ENCODE results near the gene SLC30A7.

Gene SLC30A7

DNA sequence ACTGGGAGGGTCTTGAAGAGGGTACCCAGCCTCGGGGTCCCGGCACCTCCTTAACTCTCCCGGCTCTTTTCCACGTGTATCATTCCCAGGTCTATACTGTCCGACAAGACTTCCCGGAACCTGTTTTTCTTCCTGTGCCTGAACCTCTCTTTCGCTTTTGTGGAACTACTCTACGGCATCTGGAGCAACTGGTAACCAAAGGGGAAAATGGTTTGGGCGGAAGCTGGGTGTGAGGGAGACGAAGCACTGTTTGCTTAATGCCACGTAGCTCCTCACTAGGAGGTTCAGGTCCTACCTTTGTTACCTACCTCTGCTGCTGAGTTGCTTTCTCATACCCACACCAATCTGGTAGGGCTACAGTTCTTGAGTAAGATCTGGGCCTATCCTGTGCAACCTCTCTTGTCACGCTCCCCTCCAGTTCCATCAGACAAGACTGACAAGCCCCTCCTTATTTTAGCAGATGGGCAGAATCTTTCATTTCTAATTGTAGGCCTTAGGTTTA lies 642 bp downstream of the SLC30A7 start:
- in situ Hi-C loops (cut with MboI; ENCODE audit: low pct_unique_long_range_greater_than_20kb, low sequenced_read_pairs, unreplicated experiment): loop anchor here (25.0 kb wide), 1 partner anchor 1084 kb away; no protein-coding TSS in a partner anchor

GRCh38 chr1:100902365-100902764 lies 6.5 kb downstream of the SLC30A7 start:
- DNase-seq (ENCODE audit: low spot score): no peak
- in situ Hi-C loops (cut with MboI; ENCODE audit: low pct_unique_long_range_greater_than_20kb, low sequenced_read_pairs, unreplicated experiment): loop anchor here (25.0 kb wide), 1 partner anchor 535 kb away; no protein-coding TSS in a partner anchor
- TF ChIP-seq CTCF (IDR thresholded peaks at IDR 0.05; ENCODE audit: extremely low read depth, insufficient read depth, missing control alignments): no peak

More for the DNA sequence above, 642 bp downstream of the SLC30A7 start:
- peak; percentile 70 for DNase-seq (ENCODE audit: low spot score)
- TF ChIP-seq CTCF (IDR thresholded peaks at IDR 0.05; ENCODE audit: extremely low read depth, insufficient read depth, missing control alignments): no peak

GRCh38 chr1:100903777-100904176 lies 7.9 kb downstream of the SLC30A7 start:
- no peak for DNase-seq (ENCODE audit: low spot score)
- in situ Hi-C loops (cut with MboI; ENCODE audit: low pct_unique_long_range_greater_than_20kb, low sequenced_read_pairs, unreplicated experiment): loop anchor here (25.0 kb wide), 1 partner anchor 534 kb away; no protein-coding TSS in a partner anchor
- no peak for TF ChIP-seq CTCF (IDR thresholded peaks at IDR 0.05; ENCODE audit: extremely low read depth, insufficient read depth, missing control alignments)

DNA sequence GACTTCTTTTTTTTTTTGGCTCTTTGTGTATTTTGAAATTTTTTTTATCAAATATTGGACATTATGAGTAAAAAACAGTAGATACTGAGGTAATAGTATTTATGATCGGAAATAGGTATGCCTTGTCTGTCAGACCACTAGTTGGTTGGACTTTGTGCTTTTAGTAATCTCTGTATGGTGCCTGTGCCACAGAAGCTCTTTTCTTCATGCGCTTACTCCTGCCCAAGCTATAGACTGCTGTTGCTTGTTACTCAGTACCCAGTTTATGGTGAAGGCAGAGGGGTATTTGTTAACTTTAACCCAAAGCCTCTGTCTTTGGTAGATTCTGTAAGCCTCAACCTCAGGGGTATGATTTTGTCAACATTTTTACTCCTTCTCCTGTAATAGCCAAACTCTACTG lies 8.6 kb downstream of the SLC30A7 start:
- in situ Hi-C loops (cut with MboI; ENCODE audit: low pct_unique_long_range_greater_than_20kb, low sequenced_read_pairs, unreplicated experiment): loop anchor here (25.0 kb wide), 1 partner anchor 533 kb away; no protein-coding TSS in a partner anchor
- no peak for TF ChIP-seq CTCF (IDR thresholded peaks at IDR 0.05; ENCODE audit: extremely low read depth, insufficient read depth, missing control alignments)
- no peak for DNase-seq (ENCODE audit: low spot score)

- no peak for TF ChIP-seq CTCF (IDR thresholded peaks at IDR 0.05; ENCODE audit: extremely low read depth, insufficient read depth, missing control alignments)
- in situ Hi-C loops (cut with MboI; ENCODE audit: low pct_unique_long_range_greater_than_20kb, low sequenced_read_pairs, unreplicated experiment): loop anchor here (25.0 kb wide), 1 partner anchor 532 kb away; no protein-coding TSS in a partner anchor
- no peak for DNase-seq (ENCODE audit: low spot score)
Observed at GRCh38 chr1:100905181-100905580, 9.3 kb downstream of the SLC30A7 start.

- in situ Hi-C loops (cut with MboI; ENCODE audit: low pct_unique_long_range_greater_than_20kb, low sequenced_read_pairs, unreplicated experiment): loop anchor here (25.0 kb wide), 1 partner anchor 529 kb away; no protein-coding TSS in a partner anchor
- DNase-seq (ENCODE audit: low spot score): no peak
- TF ChIP-seq CTCF (IDR thresholded peaks at IDR 0.05; ENCODE audit: extremely low read depth, insufficient read depth, missing control alignments): no peak
Observed at GRCh38 chr1:100907887-100908286, 12.0 kb downstream of the SLC30A7 start.
